HT1080 (cell line): Measurements from ENCODE around the gene TTC4. TPM values are rescaled to one million over a fixed set of nuclear protein-coding genes. Genes with fewer than 3 reads are reported as not detected.

Experiments
- DNase-seq: peaks from one replicate; pipeline ENCODE4 v3.0.0-alpha.2; 2015; ENCODE audit warnings: low read depth
- polyA plus RNA-seq, 2 experiments: library from polyadenylated mRNA; depleted of rRNA; stranded (reverse); fragments of >200 nt; gene quantifications; 2 replicates each; pipeline ENCODE4 v1.2.3, GENCODE V29; 2015
- total RNA-seq: library from RNA; depleted of rRNA; stranded (reverse); fragments of >200 nt; shearing (Covaris generic); gene quantifications from 2 replicates; pipeline ENCODE4 v1.2.3, GENCODE V29; 2014; rRNA removed

TTC4 gene, protein sequence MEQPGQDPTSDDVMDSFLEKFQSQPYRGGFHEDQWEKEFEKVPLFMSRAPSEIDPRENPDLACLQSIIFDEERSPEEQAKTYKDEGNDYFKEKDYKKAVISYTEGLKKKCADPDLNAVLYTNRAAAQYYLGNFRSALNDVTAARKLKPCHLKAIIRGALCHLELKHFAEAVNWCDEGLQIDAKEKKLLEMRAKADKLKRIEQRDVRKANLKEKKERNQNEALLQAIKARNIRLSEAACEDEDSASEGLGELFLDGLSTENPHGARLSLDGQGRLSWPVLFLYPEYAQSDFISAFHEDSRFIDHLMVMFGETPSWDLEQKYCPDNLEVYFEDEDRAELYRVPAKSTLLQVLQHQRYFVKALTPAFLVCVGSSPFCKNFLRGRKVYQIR
- total RNA-seq, result 35.1 and 37.9 TPM in 2 replicates
- 29.6 and 31.0 TPM in 2 replicates for polyA plus RNA-seq (2015; cell fraction: cytosol; rRNA removed)
- polyA plus RNA-seq (2015; cell fraction: nucleus; rRNA removed), result 38.3 and 41.6 TPM in 2 replicates

GRCh38 chr1:54715493-54716298 is at the start of gene TTC4:
TTC4 (plus strand) TSS chr1:54715861; CDS start chr1:54715909, 48 bp downstream.
- DNase-seq, result peak; percentile 81

- no peak for DNase-seq
Observed at GRCh38 chr1:54666333-54666732, 49.3 kb upstream of the TTC4 start.

GRCh38 chr1:54667797-54668196 is 47.9 kb upstream of the TTC4 start:
- DNase-seq, result no peak

DNA sequence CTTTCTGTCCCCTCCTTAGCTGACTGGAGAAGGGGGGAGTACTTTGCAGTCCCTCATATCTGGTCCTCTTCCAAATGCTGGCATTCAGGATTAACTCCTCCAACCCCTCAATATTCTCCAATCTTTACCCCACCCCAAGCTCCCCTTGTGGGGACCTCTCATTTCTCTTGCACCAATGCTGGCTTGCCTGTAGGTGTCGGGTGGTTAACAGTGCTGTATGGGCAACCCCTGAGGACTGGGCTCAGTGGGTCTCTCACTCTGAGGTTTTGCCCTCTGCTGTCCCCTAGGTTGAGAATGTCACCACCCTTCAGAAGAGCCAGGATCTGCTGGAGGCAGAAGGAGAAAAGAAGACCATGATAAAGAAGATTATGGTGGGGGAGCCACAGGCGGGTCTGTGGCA is 47.1 kb upstream of the TTC4 start:
- DNase-seq, result no peak

DNA sequence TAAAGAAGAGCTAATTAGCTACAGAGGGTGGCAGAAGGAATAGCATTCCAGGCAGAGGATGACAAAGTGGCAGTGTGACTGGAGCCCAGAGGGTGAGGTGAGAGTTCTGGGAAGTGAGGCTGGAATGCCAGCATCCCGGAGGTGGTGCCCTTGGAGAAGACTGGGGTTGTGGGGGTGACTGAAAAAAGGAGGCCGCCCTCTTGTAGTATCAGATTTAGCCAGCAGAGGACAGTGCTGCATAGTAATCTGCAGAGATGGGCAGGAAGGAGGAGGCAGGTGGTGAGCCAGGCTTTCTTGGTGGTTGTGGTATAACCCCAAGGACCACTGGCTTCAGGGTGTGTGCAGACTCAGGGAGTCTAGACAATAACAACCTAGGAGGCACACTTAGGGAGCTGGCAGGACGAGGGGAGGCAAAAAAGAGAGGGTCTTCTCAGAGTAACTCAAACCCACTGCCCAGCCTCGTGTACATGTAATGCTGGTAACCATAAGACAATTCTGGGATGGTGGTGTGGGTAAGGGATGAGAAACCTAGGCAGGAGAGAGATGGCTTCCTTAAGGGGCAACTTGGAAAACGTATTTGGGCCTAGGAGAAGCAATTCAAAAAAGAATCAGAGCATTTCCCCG is 43.6 kb upstream of the TTC4 start:
- peak; percentile 70 for DNase-seq

DNA sequence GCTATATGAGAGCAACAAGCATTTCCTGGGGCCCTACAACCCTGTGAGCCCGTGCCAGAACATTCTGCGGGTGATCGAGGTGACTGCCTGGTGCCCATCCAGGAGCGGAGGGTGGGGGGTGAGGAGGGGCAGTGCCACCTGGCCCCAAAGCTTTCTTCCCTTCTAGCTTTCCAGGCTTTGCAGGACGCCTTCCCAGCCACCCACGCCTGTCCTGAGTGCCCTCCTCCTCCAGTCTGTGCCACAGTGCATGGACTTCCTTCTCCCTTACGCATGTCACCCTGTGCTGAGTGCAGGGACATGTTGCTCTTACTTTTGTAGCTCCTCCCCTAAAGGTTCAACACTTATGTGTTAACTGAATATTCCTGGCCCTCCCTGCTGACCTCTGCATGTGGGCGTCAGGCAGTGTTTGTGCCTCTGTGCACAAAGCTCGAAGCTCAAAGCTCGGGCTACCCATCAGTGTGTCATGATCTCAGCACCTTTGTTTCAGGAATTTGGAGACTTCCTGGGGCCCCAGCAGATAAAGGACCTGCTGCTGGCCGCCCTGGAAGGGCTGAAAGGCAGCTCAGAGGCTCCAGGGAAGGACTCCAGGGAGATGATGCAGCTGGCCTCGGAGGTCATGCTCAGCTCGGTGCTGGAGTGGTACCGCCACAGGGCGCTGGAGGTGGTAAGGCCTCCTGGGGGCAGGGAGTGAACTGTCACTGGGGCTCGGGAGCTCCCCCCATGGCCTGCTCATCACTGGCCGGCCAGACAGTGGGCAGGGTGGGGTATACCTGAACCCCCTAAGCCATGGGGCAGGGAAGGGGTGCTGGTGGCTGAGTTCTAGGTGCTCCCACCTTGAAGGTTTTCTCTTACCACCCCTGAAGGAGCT is 36.7 kb upstream of the TTC4 start:
- DNase-seq, result no peak

DNA sequence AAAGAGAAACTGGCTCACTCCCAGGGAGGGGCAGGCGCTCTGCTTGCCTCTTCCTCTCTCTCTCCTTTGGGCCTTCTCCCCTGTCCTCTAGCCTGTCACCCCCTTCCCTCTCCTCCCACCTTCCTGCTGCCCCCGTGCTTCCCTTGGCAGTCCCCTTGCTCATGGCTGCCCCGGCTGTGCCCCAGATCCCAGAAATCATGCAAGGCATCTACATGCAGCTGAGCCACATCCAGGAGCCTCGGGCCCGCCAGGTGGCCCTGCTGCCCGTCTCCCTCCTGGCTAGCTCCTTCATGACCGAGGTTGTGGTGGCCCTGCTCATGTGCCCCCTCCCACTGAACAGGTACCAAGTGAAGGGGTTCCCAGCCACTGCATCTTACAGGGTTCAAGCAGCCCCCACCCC is 36.0 kb upstream of the TTC4 start:
- no peak for DNase-seq

GRCh38 chr1:54680387-54680786 is 35.3 kb upstream of the TTC4 start:
- DNase-seq, result no peak

GRCh38 chr1:54681358-54681757 is 34.3 kb upstream of the TTC4 start:
- DNase-seq, result no peak

DNA sequence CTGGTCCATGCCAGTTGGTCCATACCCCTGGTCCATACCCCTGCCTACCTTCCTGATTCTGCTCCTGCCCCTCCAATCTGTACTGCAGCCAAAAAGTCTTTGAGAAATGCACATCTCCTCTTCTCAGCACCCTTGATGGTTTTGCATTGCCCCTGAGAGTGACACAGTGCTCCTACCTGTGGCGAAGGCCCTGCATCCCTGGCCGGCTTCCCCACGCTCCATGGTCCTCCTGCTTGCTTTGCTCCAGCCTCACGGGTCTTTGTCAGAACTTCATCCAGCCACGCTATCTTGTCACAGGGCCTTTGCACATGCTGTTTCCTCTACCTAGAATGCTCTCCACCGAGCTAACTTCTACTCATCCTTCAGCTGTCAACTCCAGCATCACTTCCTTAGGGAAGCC is 32.2 kb upstream of the TTC4 start:
- DNase-seq, result no peak

DNA sequence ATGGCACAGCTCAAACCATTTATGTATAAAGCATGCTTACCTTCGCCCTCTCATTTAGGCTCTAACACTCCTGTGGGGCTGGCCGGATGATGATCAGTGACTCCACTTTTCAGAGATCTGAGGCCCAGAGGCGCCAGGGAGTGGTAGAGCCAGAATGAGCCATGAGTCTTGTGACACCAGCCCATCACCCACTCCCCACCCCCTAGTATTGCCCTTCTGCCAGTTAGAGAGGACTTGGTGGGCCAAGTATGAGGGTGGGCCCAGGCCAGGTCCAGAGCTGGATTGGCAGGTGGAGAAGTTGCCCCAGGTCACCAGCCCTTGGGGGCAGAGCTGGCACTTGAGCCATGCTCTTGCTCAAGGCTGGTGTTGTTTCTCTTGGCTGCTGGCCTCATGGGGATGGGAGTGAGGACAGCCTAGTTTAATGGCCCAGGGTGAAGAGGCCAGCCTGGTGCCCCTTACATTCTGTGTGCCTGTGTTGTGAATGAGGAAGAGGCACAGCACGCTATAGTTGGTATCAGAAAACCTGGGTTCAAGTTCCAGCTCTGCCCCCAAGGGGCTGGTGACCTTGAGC is 30.2 kb upstream of the TTC4 start:
- no peak for DNase-seq

DNA sequence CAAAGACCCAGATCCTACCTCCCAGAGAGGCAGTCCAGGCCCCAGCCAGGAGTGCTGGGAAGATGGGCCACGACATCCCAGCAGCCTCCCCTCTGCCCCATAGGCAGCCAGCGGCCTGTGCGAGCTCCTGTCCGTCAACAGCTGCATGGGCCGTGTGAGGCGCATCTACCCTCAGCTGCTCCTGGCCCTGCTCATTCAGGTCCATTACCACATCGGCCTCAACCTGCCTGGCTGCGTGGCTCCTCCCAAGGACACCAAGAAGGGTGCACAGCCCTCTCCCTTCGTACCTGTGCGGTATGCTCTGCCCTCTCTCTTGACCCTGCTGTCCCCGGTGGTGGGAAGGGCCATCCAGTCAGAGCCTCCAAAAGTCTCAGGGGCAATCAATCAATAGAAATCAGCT is 29.5 kb upstream of the TTC4 start:
- no peak for DNase-seq

GRCh38 chr1:54694771-54695170 is 20.9 kb upstream of the TTC4 start:
- no peak for DNase-seq

- DNase-seq, result no peak
Observed at GRCh38 chr1:54695221-54695620, 20.4 kb upstream of the TTC4 start.

GRCh38 chr1:54695764-54696163 is 19.9 kb upstream of the TTC4 start:
- no peak for DNase-seq

DNA sequence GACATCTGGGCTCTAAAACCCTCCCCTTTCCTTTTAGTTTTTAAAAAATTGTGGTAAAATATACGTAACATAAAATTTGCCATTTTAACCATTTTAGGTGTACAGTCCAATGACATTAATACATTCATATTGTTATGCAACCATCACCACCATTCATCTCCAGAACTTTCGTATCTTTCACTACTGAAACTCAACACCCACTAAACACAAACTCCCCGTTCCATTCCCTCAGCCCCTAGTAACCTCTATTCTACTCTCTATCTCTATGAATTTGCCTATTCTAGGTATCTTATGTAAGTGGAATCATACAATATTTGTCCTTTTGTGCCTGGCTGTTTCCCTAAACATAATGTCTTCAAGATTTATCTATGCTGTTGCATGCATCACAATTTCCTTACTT is 19.4 kb upstream of the TTC4 start:
- no peak for DNase-seq

- no peak for DNase-seq
Observed at GRCh38 chr1:54697896-54698295, 17.8 kb upstream of the TTC4 start.

- no peak for DNase-seq
Observed at GRCh38 chr1:54698346-54698745, 17.3 kb upstream of the TTC4 start.

GRCh38 chr1:54699936-54700525 is 15.6 kb upstream of the TTC4 start:
- DNase-seq, result no peak

GRCh38 chr1:54701066-54701465 is 14.6 kb upstream of the TTC4 start:
- DNase-seq, result no peak
